OCI-LY7 (cell line): ENCODE results near the gene XPR1. TPM values are rescaled to one million over a fixed set of nuclear protein-coding genes. Genes with fewer than 3 reads are reported as not detected.

ENCODE experiments used
- BruUV-seq: library from RNA; stranded (reverse); fragments of 400-500 nt; replicated peaks from 2 replicates; lab custom pipeline; 2021; lab: Mats Ljungman, UMichigan
- CTCF ChIA-PET: fragments of 300-600 bp; sonication (Branson Sonifier 250); formaldehyde crosslinking; loops from one replicate; lab custom pipeline; 2022; ENCODE audit warnings: antibody characterized with exemption; ENCODE audit not compliant: unreplicated experiment; lab: Charles Lee
- POLR2A ChIA-PET: fragments of 300-600 bp; sonication (Branson Sonifier 250); formaldehyde crosslinking; loops from one replicate; lab custom pipeline; 2022; ENCODE audit warnings: antibody characterized with exemption; lab: Charles Lee
- DNase-seq: peaks from one replicate; pipeline ENCODE4 v3.0.0-alpha.2; 2015; ENCODE audit warnings: low spot score
- H2AFZ ChIP-seq: fragments of 200-600 bp; sonication (generic), shearing (Covaris generic); 2 replicates; pipeline ENCODE4 v1.6.1; 2014; ENCODE audit warnings: mild to moderate bottlenecking, antibody characterized with exemption, low read length, moderate library complexity
- H3K27ac ChIP-seq: fragments of 200-600 bp; sonication (generic); 2 replicates; pipeline ENCODE4 v1.5.1; 2014; ENCODE audit warnings: mixed run types, low read depth, mild to moderate bottlenecking, moderate library complexity, low read length, inconsistent platforms; ENCODE audit not compliant: poor library complexity, severe bottlenecking
- H3K36me3 ChIP-seq: fragments of 200-600 bp; sonication (generic); 2 replicates; pipeline ENCODE4 v1.6.1; 2014; ENCODE audit warnings: mild to moderate bottlenecking, antibody characterized with exemption, low read length, moderate library complexity, mixed read lengths; ENCODE audit not compliant: insufficient read depth
- H3K4me1 ChIP-seq: fragments of 200-600 bp; sonication (generic); 2 replicates; pipeline ENCODE4 v1.5.1; 2014; ENCODE audit warnings: mild to moderate bottlenecking, low read length; ENCODE audit not compliant: insufficient read depth, poor library complexity, severe bottlenecking
- H3K4me2 ChIP-seq: fragments of 200-600 bp; sonication (generic); 2 replicates; pipeline ENCODE4 v1.6.1; 2014; ENCODE audit warnings: mild to moderate bottlenecking, low read length
- H3K4me3 ChIP-seq: fragments of 200-600 bp; sonication (generic); 2 replicates; pipeline ENCODE4 v1.5.1; 2014; ENCODE audit warnings: mild to moderate bottlenecking, low read depth, low read length; ENCODE audit not compliant: poor library complexity, severe bottlenecking
- H3K79me2 ChIP-seq: fragments of 200-600 bp; sonication (generic); 2 replicates; pipeline ENCODE4 v1.6.1; 2016; ENCODE audit warnings: low read depth, mild to moderate bottlenecking, low read length, moderate library complexity, mixed read lengths; ENCODE audit not compliant: insufficient read depth
- H3K9me2 ChIP-seq: fragments of 200-600 bp; sonication (generic); 2 replicates; pipeline ENCODE4 v1.6.1; 2016; ENCODE audit warnings: mild to moderate bottlenecking, low read length, mixed read lengths; ENCODE audit not compliant: insufficient read depth
- H3K9me3 ChIP-seq: fragments of 200-600 bp; sonication (generic); 2 replicates; pipeline ENCODE4 v1.6.1; 2014; ENCODE audit warnings: mild to moderate bottlenecking, mixed run types, low read length, mixed read lengths
- H4K20me1 ChIP-seq: fragments of 200-600 bp; sonication (generic); 2 replicates; pipeline ENCODE4 v1.6.1; 2014; ENCODE audit warnings: mild to moderate bottlenecking, antibody characterized with exemption, low read length, moderate library complexity, mixed read lengths; ENCODE audit not compliant: insufficient read depth
- EZH2phosphoT487 ChIP-seq: fragments of 200-600 bp; sonication (generic); IDR thresholded peaks from 2 replicates; pipeline ENCODE4 v1.6.1; 2018; ENCODE audit warnings: low read depth, borderline replicate concordance, mild to moderate bottlenecking, mixed run types, antibody characterized with exemption, low read length, moderate library complexity, mixed read lengths
- intact Hi-C: fragments of 100-400 bp; cut with micrococcal nuclease; formaldehyde crosslinking; loops from one replicate; pipeline ENCODE4 v1.10.0; 2022; ENCODE audit not compliant: unreplicated experiment
- total RNA-seq, 2 experiments: library from RNA; depleted of rRNA in 1 of 2; stranded (reverse); fragments of >200 nt in 1 of 2; shearing (Covaris generic) in 1 of 2; gene quantifications; 2 replicates each; pipeline ENCODE4 v1.2.3, GENCODE V29; 2014 to 2022
- TF ChIP-seq, protein P1 (sequence below): fragments of 200-600 bp; sonication (generic); conservative IDR thresholded peaks from 2 replicates; pipeline ENCODE4 v1.5.1; 2014; ENCODE audit warnings: mild to moderate bottlenecking, antibody characterized with exemption, low read length, moderate library complexity, mixed read lengths

The XPR1 gene
- total RNA-seq, 2 experiments from 2014 or later, result 8.6 to 17.2 TPM

DNA sequence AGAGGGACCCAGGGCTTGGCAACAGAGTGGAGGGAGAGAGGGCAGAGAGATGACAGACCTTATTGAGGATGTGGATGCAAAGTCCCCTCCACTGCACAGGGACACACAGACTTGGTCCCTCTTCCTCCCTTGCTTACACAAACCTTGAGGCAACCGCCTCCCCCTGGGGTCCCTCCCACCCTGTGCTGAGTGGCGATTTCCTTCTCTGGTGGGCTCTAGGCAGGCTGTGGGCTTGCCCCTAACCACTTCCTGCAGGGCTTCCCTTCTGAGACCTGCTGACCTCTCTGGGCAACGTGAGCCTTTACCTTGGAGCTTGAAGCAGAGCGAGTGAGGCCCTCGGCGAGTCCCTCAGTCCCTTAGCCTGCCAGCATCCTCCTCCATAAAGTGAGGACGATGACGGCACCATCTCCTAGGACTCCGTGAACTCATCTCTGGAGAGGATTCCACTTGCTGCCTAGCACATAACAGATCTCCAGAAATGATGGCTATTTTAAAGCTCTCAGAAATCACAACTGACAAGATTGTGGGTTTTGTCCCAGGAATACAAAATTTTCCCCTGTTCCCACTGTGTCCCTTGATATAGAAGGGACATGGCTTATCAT lies 305.9 kb downstream of the XPR1 start:
- no peak overlapping the region for H3K4me3 ChIP-seq
- TF ChIP-seq EZH2phosphoT487, result no peak
- TF ChIP-seq, protein P1, sequence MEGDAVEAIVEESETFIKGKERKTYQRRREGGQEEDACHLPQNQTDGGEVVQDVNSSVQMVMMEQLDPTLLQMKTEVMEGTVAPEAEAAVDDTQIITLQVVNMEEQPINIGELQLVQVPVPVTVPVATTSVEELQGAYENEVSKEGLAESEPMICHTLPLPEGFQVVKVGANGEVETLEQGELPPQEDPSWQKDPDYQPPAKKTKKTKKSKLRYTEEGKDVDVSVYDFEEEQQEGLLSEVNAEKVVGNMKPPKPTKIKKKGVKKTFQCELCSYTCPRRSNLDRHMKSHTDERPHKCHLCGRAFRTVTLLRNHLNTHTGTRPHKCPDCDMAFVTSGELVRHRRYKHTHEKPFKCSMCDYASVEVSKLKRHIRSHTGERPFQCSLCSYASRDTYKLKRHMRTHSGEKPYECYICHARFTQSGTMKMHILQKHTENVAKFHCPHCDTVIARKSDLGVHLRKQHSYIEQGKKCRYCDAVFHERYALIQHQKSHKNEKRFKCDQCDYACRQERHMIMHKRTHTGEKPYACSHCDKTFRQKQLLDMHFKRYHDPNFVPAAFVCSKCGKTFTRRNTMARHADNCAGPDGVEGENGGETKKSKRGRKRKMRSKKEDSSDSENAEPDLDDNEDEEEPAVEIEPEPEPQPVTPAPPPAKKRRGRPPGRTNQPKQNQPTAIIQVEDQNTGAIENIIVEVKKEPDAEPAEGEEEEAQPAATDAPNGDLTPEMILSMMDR, result no peak
- intact Hi-C loops, result no loop called here
- CTCF ChIA-PET, result no interaction called here
- H3K27ac ChIP-seq, result no peak overlapping the region
- no peak overlapping the region for H2AFZ ChIP-seq
- H3K9me3 ChIP-seq, result no peaks in the 10 kb centered on the region
- H3K79me2 ChIP-seq, result no peaks in the 10 kb centered on the region
- H3K9me2 ChIP-seq, result no peaks in the 10 kb centered on the region
- peaks cover 35% of the 10 kb centered on the region for H3K4me1 ChIP-seq
- POLR2A ChIA-PET, result no interaction called here
- no peak overlapping the region for H3K4me2 ChIP-seq
- H4K20me1 ChIP-seq, result no peaks in the 10 kb centered on the region
- no peak for DNase-seq
- H3K36me3 ChIP-seq, result no peaks in the 10 kb centered on the region
- no TSS peak for BruUV-seq

DNA sequence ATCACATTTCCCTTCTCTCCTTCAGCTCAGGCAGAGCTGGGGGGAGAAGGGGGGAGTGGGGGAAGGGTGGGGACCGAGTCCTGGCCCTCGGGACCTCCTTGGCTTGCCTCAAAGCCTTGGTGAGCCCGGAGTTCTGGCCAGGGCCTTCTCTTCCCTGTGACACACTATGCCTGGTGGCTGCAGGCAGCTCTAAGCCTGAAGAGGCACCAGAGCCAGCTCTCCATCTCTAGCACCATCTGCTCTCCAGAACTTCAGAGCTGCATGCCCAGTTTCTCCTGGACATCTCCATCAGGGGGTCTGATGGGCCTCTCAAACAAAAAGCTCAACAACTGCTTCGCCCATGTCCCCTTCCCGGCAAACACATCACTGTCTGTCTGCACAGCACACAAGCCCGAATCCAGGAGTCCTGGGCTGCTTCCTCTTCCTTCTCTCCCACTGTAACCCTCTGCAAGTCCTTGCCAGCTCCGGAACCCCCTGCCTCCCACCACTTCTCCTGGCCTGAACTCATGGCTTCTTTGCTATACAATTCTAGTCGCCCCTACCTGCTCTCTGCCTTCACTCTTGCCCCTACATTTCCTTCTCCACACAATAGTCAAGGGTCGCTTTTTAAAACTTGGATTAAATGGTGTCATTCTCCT lies 307.4 kb downstream of the XPR1 start:
- Histone ChIP-seq H3K9me2 (no peaks in the 10 kb centered on the region), H3K79me2 (no peaks in the 10 kb centered on the region), H3K4me1 (peaks cover 34% of the 10 kb centered on the region), H3K36me3 (no peaks in the 10 kb centered on the region), H2AFZ (no peak overlapping the region), H3K9me3 (no peaks in the 10 kb centered on the region), H3K4me2 (no peak overlapping the region), H3K4me3 (no peak overlapping the region), H3K27ac (no peak overlapping the region), H4K20me1 (no peaks in the 10 kb centered on the region)
- ChIA-PET POLR2A (interaction anchor here (1.2 kb wide), 1 partner anchor 15 kb away, joined by 3 read pairs; no protein-coding TSS in a partner anchor), CTCF (no interaction called here)
- no TSS peak for BruUV-seq
- no peak for DNase-seq
- intact Hi-C loops, result no loop called here
- TF ChIP-seq, protein P1, result no peak
- no peak for TF ChIP-seq EZH2phosphoT487

DNA sequence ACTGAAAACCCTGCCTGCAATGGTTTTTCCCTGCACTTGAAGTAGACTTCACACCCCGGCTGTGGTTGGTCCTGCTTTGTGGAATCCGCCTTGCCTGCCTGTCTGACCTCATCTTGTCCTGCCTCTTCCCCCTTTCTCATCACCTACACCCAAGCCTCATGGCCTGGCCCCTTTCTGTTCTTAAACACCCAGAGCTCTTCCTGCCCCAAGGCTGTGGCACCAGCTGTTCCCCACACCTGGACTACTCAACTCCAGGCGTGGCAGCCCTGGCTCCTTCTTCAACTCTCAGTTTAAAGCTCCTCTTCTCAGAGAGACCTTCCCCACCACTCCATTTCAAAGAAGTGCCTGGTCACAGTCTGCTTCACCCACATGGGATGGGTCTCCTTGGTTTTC lies 307.9 kb downstream of the XPR1 start:
- Histone ChIP-seq H4K20me1 (no peaks in the 10 kb centered on the region), H3K79me2 (no peaks in the 10 kb centered on the region), H3K36me3 (no peaks in the 10 kb centered on the region), H3K9me3 (no peaks in the 10 kb centered on the region), H3K4me2 (no peak overlapping the region), H3K4me1 (peaks cover 29% of the 10 kb centered on the region), H2AFZ (no peak overlapping the region), H3K4me3 (no peak overlapping the region), H3K27ac (no peak overlapping the region), H3K9me2 (no peaks in the 10 kb centered on the region)
- TF ChIP-seq, protein P1, result no peak
- POLR2A ChIA-PET, result interaction anchor here (1.2 kb wide), 1 partner anchor 15 kb away, joined by 3 read pairs; no protein-coding TSS in a partner anchor
- DNase-seq, result no peak
- no TSS peak for BruUV-seq
- CTCF ChIA-PET, result no interaction called here
- intact Hi-C loops, result no loop called here
